GM12878 (cell line): ENCODE results near the gene TOB2.
"Not testable (repeated sequence)": the region's sequence is repeated elsewhere in the genome, so short reads cannot be mapped to it uniquely, and the experiment has no call there.

Experiments
- ATF2 ChIP-seq: IDR thresholded peaks from 2 replicates; pipeline ENCODE4 v1.6.1; 2012; ENCODE audit warnings: low read length, inconsistent platforms
- E2F4 ChIP-seq: IDR thresholded peaks from 2 replicates; pipeline ENCODE4 v1.6.1; 2012; ENCODE audit warnings: low read depth, low read length, improper control_type of control experiment
- EGR1 ChIP-seq, 2 experiments: IDR thresholded peaks; 1 replicate in 1 of 2; 2 replicates in 1 of 2; pipeline ENCODE4 v1.6.1; 2011 to 2012; ENCODE audit warnings: low read depth in 2 of 2, low read length in 2 of 2, borderline replicate concordance in 1 of 2, mild to moderate bottlenecking in 1 of 2, moderate library complexity in 1 of 2
- EZH2 ChIP-seq: IDR thresholded peaks from 2 replicates; pipeline ENCODE4 v1.6.1; 2012; ENCODE audit warnings: low read depth, mild to moderate bottlenecking, control low read depth, inconsistent platforms, low read length, borderline replicate concordance; ENCODE audit not compliant: control insufficient read depth
- FOXK2 ChIP-seq: fragments of 450-650 bp; IDR thresholded peaks from 2 replicates; pipeline ENCODE4 v1.6.1; 2017; ENCODE audit warnings: mild to moderate bottlenecking, moderate library complexity
- HDAC2 ChIP-seq: fragments of 200-600 bp; sonication (generic); IDR thresholded peaks from 2 replicates; pipeline ENCODE4 v1.6.1; 2017
- IKZF1 ChIP-seq: fragments of 450-650 bp; conservative IDR thresholded peaks from 2 replicates; pipeline ENCODE4 v1.6.1; 2017; ENCODE audit warnings: antibody characterized with exemption, mild to moderate bottlenecking
- NFYB ChIP-seq: IDR thresholded peaks from 2 replicates; pipeline ENCODE4 v1.6.1; 2011; ENCODE audit warnings: low read depth, mild to moderate bottlenecking, low read length, improper control_type of control experiment, moderate library complexity; ENCODE audit not compliant: insufficient read depth
- POLR2A ChIP-seq: IDR thresholded peaks from 2 replicates; pipeline ENCODE4 v1.6.1; 2011; ENCODE audit warnings: low read depth, mild to moderate bottlenecking, low read length
- TAF1 ChIP-seq: IDR thresholded peaks from 2 replicates; pipeline ENCODE4 v1.6.1; 2011; ENCODE audit warnings: mild to moderate bottlenecking, low read depth, low read length, borderline replicate concordance
- TF ChIP-seq, protein P1 (sequence below), 3 experiments: IDR thresholded peaks in 2 of 3; conservative IDR thresholded peaks in 1 of 3; 2 replicates each; pipeline ENCODE4 v1.5.1; 2011; ENCODE audit warnings: low read depth in 3 of 3, low read length in 3 of 3, mild to moderate bottlenecking in 3 of 3, control low read depth in 2 of 3, moderate library complexity in 2 of 3, inconsistent platforms in 1 of 3, mixed read lengths in 1 of 3; ENCODE audit not compliant: control insufficient read depth in 2 of 3, insufficient read depth in 1 of 3; ENCODE audit errors: extremely low read depth in 1 of 3

- not testable (repeated sequence) for TF ChIP-seq IKZF1; E2F4; EGR1 (IDR thresholded peaks at IDR 0.05; ENCODE audit: borderline replicate concordance in 1 of 2, low read depth in 2 of 2, low read length in 2 of 2); POLR2A; TAF1; ATF2; FOXK2; NFYB; EZH2; HDAC2
- TF ChIP-seq, protein P1, sequence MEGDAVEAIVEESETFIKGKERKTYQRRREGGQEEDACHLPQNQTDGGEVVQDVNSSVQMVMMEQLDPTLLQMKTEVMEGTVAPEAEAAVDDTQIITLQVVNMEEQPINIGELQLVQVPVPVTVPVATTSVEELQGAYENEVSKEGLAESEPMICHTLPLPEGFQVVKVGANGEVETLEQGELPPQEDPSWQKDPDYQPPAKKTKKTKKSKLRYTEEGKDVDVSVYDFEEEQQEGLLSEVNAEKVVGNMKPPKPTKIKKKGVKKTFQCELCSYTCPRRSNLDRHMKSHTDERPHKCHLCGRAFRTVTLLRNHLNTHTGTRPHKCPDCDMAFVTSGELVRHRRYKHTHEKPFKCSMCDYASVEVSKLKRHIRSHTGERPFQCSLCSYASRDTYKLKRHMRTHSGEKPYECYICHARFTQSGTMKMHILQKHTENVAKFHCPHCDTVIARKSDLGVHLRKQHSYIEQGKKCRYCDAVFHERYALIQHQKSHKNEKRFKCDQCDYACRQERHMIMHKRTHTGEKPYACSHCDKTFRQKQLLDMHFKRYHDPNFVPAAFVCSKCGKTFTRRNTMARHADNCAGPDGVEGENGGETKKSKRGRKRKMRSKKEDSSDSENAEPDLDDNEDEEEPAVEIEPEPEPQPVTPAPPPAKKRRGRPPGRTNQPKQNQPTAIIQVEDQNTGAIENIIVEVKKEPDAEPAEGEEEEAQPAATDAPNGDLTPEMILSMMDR (IDR thresholded peaks at IDR 0.05 in 2 of 3, conservative IDR thresholded peaks at IDR 0.05 in 1 of 3; ENCODE audit: control insufficient read depth in 2 of 3, extremely low read depth in 1 of 3, insufficient read depth in 1 of 3, low read depth in 3 of 3, low read length in 3 of 3), result not testable (repeated sequence)
These were observed 12.1 kb downstream of the TOB2 start for GRCh38 chr22:41434361-41435003.
